HEK293 (cell line): ENCODE data around the gene ADM2.

ENCODE experiments used
- BCL11A ChIP-seq: fragments of 450-650 bp; formaldehyde crosslinking; IDR thresholded peaks from 2 replicates; pipeline ENCODE4 v1.5.1; 2016; ENCODE audit warnings: low read depth, missing biosample characterization, missing genetic modification characterization
- HOXC10 ChIP-seq: sonication (generic); formaldehyde crosslinking; IDR thresholded peaks from 2 replicates; pipeline ENCODE4 v1.8.1; 2023; ENCODE audit warnings: mild to moderate bottlenecking, missing genetic modification reagents
- KLF10 ChIP-seq: fragments of 450-650 bp; IDR thresholded peaks from 2 replicates; pipeline ENCODE4 v1.5.1; 2018; ENCODE audit warnings: missing biosample characterization, mild to moderate bottlenecking, missing genetic modification characterization
- KLF8 ChIP-seq: fragments of 450-650 bp; formaldehyde crosslinking; IDR thresholded peaks from 2 replicates; pipeline ENCODE4 v1.5.1; 2016; ENCODE audit warnings: missing biosample characterization, missing genetic modification characterization
- KLF9 ChIP-seq: fragments of 450-650 bp; formaldehyde crosslinking; IDR thresholded peaks from 2 replicates; pipeline ENCODE4 v1.5.1; 2016; ENCODE audit warnings: missing biosample characterization, missing genetic modification characterization, low read depth
- PRDM10 ChIP-seq: fragments of 450-650 bp; formaldehyde crosslinking; IDR thresholded peaks from 2 replicates; pipeline ENCODE4 v1.5.1; 2016; ENCODE audit warnings: missing biosample characterization, missing genetic modification characterization
- SP2 ChIP-seq: fragments of 450-650 bp; formaldehyde crosslinking; IDR thresholded peaks from 2 replicates; pipeline ENCODE4 v1.5.1; 2016; ENCODE audit warnings: missing biosample characterization, missing genetic modification characterization
- SP3 ChIP-seq: fragments of 450-650 bp; formaldehyde crosslinking; IDR thresholded peaks from 2 replicates; pipeline ENCODE4 v1.5.1; 2016; ENCODE audit warnings: missing biosample characterization, missing genetic modification characterization
- TCF7L2 ChIP-seq: IDR thresholded peaks from 2 replicates; pipeline ENCODE4 v1.6.1; 2011; ENCODE audit warnings: low read depth, mild to moderate bottlenecking, inconsistent platforms, low read length, moderate library complexity, borderline replicate concordance
- ZBTB10 ChIP-seq: fragments of 450-650 bp; formaldehyde crosslinking; IDR thresholded peaks from 2 replicates; pipeline ENCODE4 v1.5.1; 2016; ENCODE audit warnings: missing biosample characterization, missing genetic modification characterization
- ZBTB8A ChIP-seq: fragments of 450-650 bp; formaldehyde crosslinking; IDR thresholded peaks from 2 replicates; pipeline ENCODE4 v1.5.1; 2016; ENCODE audit warnings: missing biosample characterization, missing genetic modification characterization
- ZEB2 ChIP-seq: fragments of 450-650 bp; formaldehyde crosslinking; IDR thresholded peaks from 2 replicates; pipeline ENCODE4 v1.5.1; 2016; ENCODE audit warnings: missing biosample characterization, missing genetic modification characterization
- ZFHX2 ChIP-seq: fragments of 450-650 bp; formaldehyde crosslinking; conservative IDR thresholded peaks from 2 replicates; pipeline ENCODE4 v1.5.1; 2016; ENCODE audit warnings: missing biosample characterization, missing genetic modification characterization
- ZNF133 ChIP-seq: fragments of 450-650 bp; formaldehyde crosslinking; IDR thresholded peaks from 2 replicates; pipeline ENCODE4 v1.5.1; 2016; ENCODE audit warnings: missing biosample characterization, missing genetic modification characterization
- ZNF2 ChIP-seq: fragments of 450-650 bp; formaldehyde crosslinking; IDR thresholded peaks from 2 replicates; pipeline ENCODE4 v1.5.1; 2016; ENCODE audit warnings: missing biosample characterization, missing genetic modification characterization
- ZNF214 ChIP-seq: fragments of 450-650 bp; formaldehyde crosslinking; IDR thresholded peaks from 2 replicates; pipeline ENCODE4 v1.5.1; 2017; ENCODE audit warnings: missing biosample characterization, mild to moderate bottlenecking, missing genetic modification characterization, borderline replicate concordance
- ZNF24 ChIP-seq: fragments of 450-650 bp; formaldehyde crosslinking; IDR thresholded peaks from 2 replicates; pipeline ENCODE4 v1.5.1; 2016; ENCODE audit warnings: missing biosample characterization, missing genetic modification characterization
- ZNF311 ChIP-seq: fragments of 450-650 bp; formaldehyde crosslinking; IDR thresholded peaks from 2 replicates; pipeline ENCODE4 v1.5.1; 2017; ENCODE audit warnings: missing biosample characterization, missing genetic modification characterization, borderline replicate concordance
- ZNF350 ChIP-seq: fragments of 450-650 bp; formaldehyde crosslinking; IDR thresholded peaks from 2 replicates; pipeline ENCODE4 v1.5.0; 2017; ENCODE audit warnings: missing biosample characterization, mild to moderate bottlenecking, missing genetic modification characterization
- ZNF394 ChIP-seq: fragments of 450-650 bp; formaldehyde crosslinking; IDR thresholded peaks from 2 replicates; pipeline ENCODE4 v1.5.1; 2016; ENCODE audit warnings: missing biosample characterization, missing genetic modification characterization, mild to moderate bottlenecking, moderate library complexity, borderline replicate concordance
- ZNF398 ChIP-seq: fragments of 450-650 bp; formaldehyde crosslinking; IDR thresholded peaks from 2 replicates; pipeline ENCODE4 v1.5.1; 2017; ENCODE audit warnings: missing biosample characterization, missing genetic modification characterization
- ZNF530 ChIP-seq: fragments of 450-650 bp; formaldehyde crosslinking; IDR thresholded peaks from 2 replicates; pipeline ENCODE4 v1.5.1; 2016; ENCODE audit warnings: low read depth, missing biosample characterization, missing genetic modification characterization
- ZNF558 ChIP-seq: fragments of 450-650 bp; formaldehyde crosslinking; IDR thresholded peaks from 2 replicates; pipeline ENCODE4 v1.5.1; 2016; ENCODE audit warnings: missing biosample characterization, missing genetic modification characterization
- ZNF561 ChIP-seq: fragments of 450-650 bp; IDR thresholded peaks from 2 replicates; pipeline ENCODE4 v1.5.1; 2018; ENCODE audit warnings: missing biosample characterization, missing genetic modification characterization, borderline replicate concordance
- ZNF580 ChIP-seq: fragments of 450-650 bp; formaldehyde crosslinking; IDR thresholded peaks from 2 replicates; pipeline ENCODE4 v1.5.1; 2016; ENCODE audit warnings: missing biosample characterization, missing genetic modification characterization
- ZNF610 ChIP-seq: fragments of 450-650 bp; formaldehyde crosslinking; IDR thresholded peaks from 2 replicates; pipeline ENCODE4 v1.5.1; 2016; ENCODE audit warnings: missing biosample characterization, missing genetic modification characterization, borderline replicate concordance
- ZNF629 ChIP-seq: fragments of 450-650 bp; formaldehyde crosslinking; IDR thresholded peaks from 2 replicates; pipeline ENCODE4 v1.5.1; 2017; ENCODE audit warnings: missing biosample characterization, missing genetic modification characterization
- ZNF670 ChIP-seq: fragments of 450-650 bp; formaldehyde crosslinking; IDR thresholded peaks from 2 replicates; pipeline ENCODE4 v1.5.1; 2016; ENCODE audit warnings: missing biosample characterization, missing genetic modification characterization, low read depth
- ZNF777 ChIP-seq: fragments of 450-650 bp; formaldehyde crosslinking; IDR thresholded peaks from 2 replicates; pipeline ENCODE4 v1.5.1; 2017; ENCODE audit warnings: missing biosample characterization, missing genetic modification characterization, borderline replicate concordance
- ZSCAN4 ChIP-seq: fragments of 450-650 bp; formaldehyde crosslinking; IDR thresholded peaks from 2 replicates; pipeline ENCODE4 v1.5.1; 2017; ENCODE audit warnings: missing biosample characterization, missing genetic modification characterization
- ZXDB ChIP-seq: fragments of 450-650 bp; formaldehyde crosslinking; IDR thresholded peaks from 2 replicates; pipeline ENCODE4 v1.5.1; 2016; ENCODE audit warnings: missing biosample characterization, missing genetic modification characterization

The ADM2 gene

GRCh38 chr22:50507421-50507990, 26.2 kb downstream of the ADM2 start, which contains the start of gene LMF2 (continued):
- TF ChIP-seq ZBTB10 (tag by site-specific recombination) (no peak), ZNF558 (tag by site-specific recombination) (no peak), TCF7L2 (no peak), ZNF530 (tag by site-specific recombination) (no peak), ZNF350 (tag by site-specific recombination) (no peak), ZNF398 (tag by site-specific recombination) (peak; percentile 27), KLF8 (tag by site-specific recombination) (peak; percentile 77; the same call in 1 of the 2 replicates), ZNF394 (no peak; the same call in 1 of the 2 replicates), BCL11A (tag by site-specific recombination) (no peak), PRDM10 (no peak), ZNF670 (tag by site-specific recombination) (no peak), KLF9 (tag by site-specific recombination) (peak; percentile 63; the same call in 1 of the 2 replicates), ZNF133 (tag by site-specific recombination) (no peak), HOXC10 (CRISPR knock-in tag) (peak; percentile 81; the same call in 1 of the 2 replicates), ZNF2 (tag by site-specific recombination) (0 out of 2 replicates have a peak, but pooled peaks have one; percentile 17), SP2 (tag by site-specific recombination) (peak; percentile 38), ZNF311 (tag by site-specific recombination) (no peak), ZEB2 (0 out of 2 replicates have a peak, but pooled peaks have one; percentile 16), KLF10 (tag by site-specific recombination) (no peak), ZNF777 (no peak), ZXDB (tag by site-specific recombination) (peak; percentile 62), ZNF24 (tag by site-specific recombination) (0 out of 2 replicates have a peak, but pooled peaks have one; percentile 42), ZNF629 (tag by site-specific recombination) (no peak), ZNF580 (tag by site-specific recombination) (no peak), ZSCAN4 (no peak), ZNF561 (tag by site-specific recombination) (peak; percentile 48; the same call in 1 of the 2 replicates), ZNF214 (tag by site-specific recombination) (no peak), ZNF610 (tag by site-specific recombination) (peak; percentile 56; the same call in 1 of the 2 replicates), ZBTB8A (tag by site-specific recombination) (peak; percentile 64), ZFHX2 (peak; percentile 31; the same call in 1 of the 2 replicates), SP3 (peak; percentile 38; the same call in 1 of the 2 replicates)
